Vagina (tissue), 2 donors: ENCODE measurements around the gene RBM20.

Experiments used
- POLR2A ChIP-seq, 2 donors: fragments of 450-650 bp; IDR thresholded peaks; one replicate each; pipeline ENCODE4 v1.6.1; 2017; ENCODE audit warnings: antibody characterized with exemption in 2 of 2, mild to moderate bottlenecking in 2 of 2, moderate library complexity in 2 of 2
- POLR2AphosphoS5 ChIP-seq, 2 donors: sonication (generic); formaldehyde crosslinking; IDR thresholded peaks; one replicate each; pipeline ENCODE4 v1.9.0; 2017; ENCODE audit warnings: antibody characterized with exemption in 2 of 2, mild to moderate bottlenecking in 2 of 2, low read depth in 1 of 2; ENCODE audit not compliant: insufficient read depth in 1 of 2
- TF ChIP-seq, protein P1 (sequence below), 3 experiments: fragments of 450-650 bp in 2 of 3; fragments of 200-600 bp in 1 of 3; sonication (generic) in 1 of 3; IDR thresholded peaks; one replicate each; pipeline ENCODE4 v1.5.1; 2017 to 2019; ENCODE audit warnings: antibody characterized with exemption in 3 of 3, mild to moderate bottlenecking in 2 of 3, moderate library complexity in 2 of 3

DNA sequence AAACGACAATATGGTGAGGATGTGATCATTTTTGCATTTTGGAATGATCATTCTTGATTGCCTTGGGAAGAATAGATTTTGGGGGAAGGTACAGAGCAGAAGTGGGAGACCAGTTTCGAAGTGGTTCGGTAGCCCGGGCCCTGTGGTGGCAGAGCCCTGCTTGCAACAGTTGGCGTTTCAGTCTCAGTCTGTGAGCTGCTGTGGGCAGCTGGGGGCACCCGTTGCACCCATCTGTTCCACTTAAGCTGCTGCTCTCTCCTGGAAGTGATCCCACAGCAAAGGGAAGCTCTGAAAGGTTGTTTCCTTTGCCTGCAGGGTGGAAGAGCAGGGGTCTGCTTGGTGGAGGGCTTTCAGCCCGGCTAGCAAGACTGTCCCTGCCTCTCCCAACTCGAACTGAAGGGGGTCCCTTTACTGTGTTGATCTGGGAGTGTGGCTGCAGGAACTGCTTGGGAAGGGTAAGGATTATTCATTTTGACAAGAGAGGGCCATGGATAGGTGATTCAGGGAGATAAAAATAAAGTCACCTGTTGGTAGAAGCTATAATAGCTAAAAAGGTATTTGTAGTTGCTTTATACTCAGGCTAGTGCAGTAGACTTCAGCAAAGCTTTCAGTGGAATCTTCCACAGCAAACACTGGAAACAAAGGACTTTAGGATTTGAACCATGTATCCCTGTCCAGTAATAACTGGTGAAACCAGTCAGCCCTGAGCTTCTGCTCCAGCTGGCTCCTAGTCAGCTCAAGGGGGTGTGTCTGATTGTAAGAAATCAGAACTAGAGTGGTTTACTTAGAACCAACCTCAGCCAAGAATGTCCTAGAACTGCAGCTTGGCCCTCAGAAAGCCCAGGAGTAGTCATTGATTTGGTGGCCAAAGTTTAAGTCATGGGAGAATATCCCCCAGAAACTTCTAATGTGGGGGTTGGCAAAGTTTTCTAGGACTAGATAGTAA lies 174.4 kb downstream of the RBM20 start:
- TF ChIP-seq, protein P1, sequence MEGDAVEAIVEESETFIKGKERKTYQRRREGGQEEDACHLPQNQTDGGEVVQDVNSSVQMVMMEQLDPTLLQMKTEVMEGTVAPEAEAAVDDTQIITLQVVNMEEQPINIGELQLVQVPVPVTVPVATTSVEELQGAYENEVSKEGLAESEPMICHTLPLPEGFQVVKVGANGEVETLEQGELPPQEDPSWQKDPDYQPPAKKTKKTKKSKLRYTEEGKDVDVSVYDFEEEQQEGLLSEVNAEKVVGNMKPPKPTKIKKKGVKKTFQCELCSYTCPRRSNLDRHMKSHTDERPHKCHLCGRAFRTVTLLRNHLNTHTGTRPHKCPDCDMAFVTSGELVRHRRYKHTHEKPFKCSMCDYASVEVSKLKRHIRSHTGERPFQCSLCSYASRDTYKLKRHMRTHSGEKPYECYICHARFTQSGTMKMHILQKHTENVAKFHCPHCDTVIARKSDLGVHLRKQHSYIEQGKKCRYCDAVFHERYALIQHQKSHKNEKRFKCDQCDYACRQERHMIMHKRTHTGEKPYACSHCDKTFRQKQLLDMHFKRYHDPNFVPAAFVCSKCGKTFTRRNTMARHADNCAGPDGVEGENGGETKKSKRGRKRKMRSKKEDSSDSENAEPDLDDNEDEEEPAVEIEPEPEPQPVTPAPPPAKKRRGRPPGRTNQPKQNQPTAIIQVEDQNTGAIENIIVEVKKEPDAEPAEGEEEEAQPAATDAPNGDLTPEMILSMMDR (IDR thresholded peaks at IDR 0.05), result no peak
- TF ChIP-seq POLR2A (IDR thresholded peaks at IDR 0.05) (no peak), POLR2AphosphoS5 (IDR thresholded peaks at IDR 0.05; ENCODE audit: insufficient read depth in 1 of 2, low read depth in 1 of 2) (peak in 1 of 2 donors; percentile 74)
